GM23338 (cell line): Measurements from ENCODE around the gene GALNT4. TPM values are rescaled to one million over a fixed set of nuclear protein-coding genes. Genes with fewer than 3 reads are reported as not detected.

Experiments used
- ATAC-seq: fragments of 200-7000 bp; cut with Tn5 transposase; 3 replicates; pipeline ENCODE4 v1.9.1; 2020
- DNase-seq: peaks from one replicate; pipeline ENCODE4 v3.0.0-alpha.2; 2015; ENCODE audit warnings: low spot score
- H2AFZ ChIP-seq: fragments of 200-600 bp; sonication (generic); 2 replicates; pipeline ENCODE4 v1.8.0; 2016; ENCODE audit warnings: antibody characterized with exemption, mild to moderate bottlenecking, moderate library complexity
- H3F3A ChIP-seq: fragments of 200-600 bp; sonication (generic); replicated peaks from 2 replicates; pipeline ENCODE4 v1.8.0; 2017; ENCODE audit warnings: antibody characterized with exemption, mixed run types, low read depth
- H3K27ac ChIP-seq: fragments of 200-600 bp; sonication (generic); 2 replicates; pipeline ENCODE4 v1.6.1; 2016; ENCODE audit warnings: low read depth
- H3K27me3 ChIP-seq: fragments of 200-600 bp; sonication (generic); 2 replicates; pipeline ENCODE4 v1.8.0; 2016; ENCODE audit warnings: mild to moderate bottlenecking, mixed run types, moderate library complexity; ENCODE audit not compliant: insufficient read depth
- H3K36me3 ChIP-seq: fragments of 200-600 bp; sonication (generic); 2 replicates; pipeline ENCODE4 v1.8.0; 2016; ENCODE audit warnings: mild to moderate bottlenecking; ENCODE audit not compliant: insufficient read depth
- H3K4me1 ChIP-seq: fragments of 200-600 bp; sonication (generic); 2 replicates; pipeline ENCODE4 v1.8.0; 2016; ENCODE audit warnings: mild to moderate bottlenecking, moderate library complexity; ENCODE audit not compliant: insufficient read depth
- H3K4me2 ChIP-seq: fragments of 200-600 bp; sonication (generic); 2 replicates; pipeline ENCODE4 v1.7.1; 2017; ENCODE audit warnings: mixed run types
- H3K4me3 ChIP-seq: fragments of 200-600 bp; sonication (generic); 2 replicates; pipeline ENCODE4 v1.6.1; 2016; ENCODE audit warnings: mixed run types
- H3K79me2 ChIP-seq: fragments of 200-600 bp; sonication (generic); replicated peaks from 2 replicates; pipeline ENCODE4 v1.8.0; 2017; ENCODE audit warnings: mild to moderate bottlenecking; ENCODE audit not compliant: insufficient read depth
- H3K9me2 ChIP-seq: fragments of 200-600 bp; sonication (generic); 2 replicates; pipeline ENCODE4 v1.8.0; 2017; ENCODE audit not compliant: insufficient read depth
- H4K20me1 ChIP-seq: fragments of 200-600 bp; sonication (generic); replicated peaks from 2 replicates; pipeline ENCODE4 v1.8.0; 2017; ENCODE audit warnings: mild to moderate bottlenecking; ENCODE audit not compliant: insufficient read depth
- H3K27ac Mint-ChIP-seq: 2 replicates; pipeline ENCODE4 v1.8.0; 2020; ENCODE audit warnings: inconsistent platforms, mild to moderate bottlenecking, moderate library complexity, mixed read lengths
- H3K27me3 Mint-ChIP-seq: 3 replicates; pipeline ENCODE4 v1.8.0; 2022; ENCODE audit warnings: low read depth, mild to moderate bottlenecking, moderate library complexity, mixed read lengths, inconsistent platforms; ENCODE audit not compliant: insufficient read depth, poor library complexity
- H3K36me3 Mint-ChIP-seq: 3 replicates; pipeline ENCODE4 v1.8.0; 2021; ENCODE audit warnings: low read depth, mild to moderate bottlenecking, inconsistent platforms, moderate library complexity, mixed read lengths
- H3K4me1 Mint-ChIP-seq: 3 replicates; pipeline ENCODE4 v1.8.0; 2020; ENCODE audit warnings: mild to moderate bottlenecking, inconsistent platforms, mixed read lengths
- H3K4me3 Mint-ChIP-seq: 3 replicates; pipeline ENCODE4 v1.8.0; 2021; ENCODE audit warnings: moderate library complexity, mild to moderate bottlenecking, inconsistent platforms, mixed read lengths
- H3K9me3 Mint-ChIP-seq: 3 replicates; pipeline ENCODE4 v1.8.0; 2020; ENCODE audit warnings: moderate library complexity, mild to moderate bottlenecking, inconsistent platforms, mixed read lengths
- EZH2phosphoT487 ChIP-seq: fragments of 200-600 bp; sonication (generic); IDR thresholded peaks from one replicate; pipeline ENCODE4 v1.8.1; 2018; ENCODE audit warnings: antibody characterized with exemption; ENCODE audit not compliant: unreplicated experiment
- STAT1 ChIP-seq: IDR thresholded peaks from one replicate; pipeline ENCODE4 v1.6.1; 2016; ENCODE audit warnings: antibody characterized with exemption; ENCODE audit not compliant: unreplicated experiment
- ZNF114 ChIP-seq: fragments of 250-450 bp; sonication (Bioruptor Pico); IDR thresholded peaks from 2 replicates; pipeline ENCODE4 v1.5.0; 2020; ENCODE audit warnings: mild to moderate bottlenecking, moderate library complexity
- ZNF331 ChIP-seq: fragments of 250-450 bp; sonication (Bioruptor Pico); IDR thresholded peaks from 2 replicates; pipeline ENCODE4 v1.5.0; 2020; ENCODE audit warnings: low read depth, mild to moderate bottlenecking, moderate library complexity
- polyA plus RNA-seq: library from polyadenylated mRNA; unstranded; fragments of >200 nt; fragmentation: Nextera tagmentation; extraction: Ambion mirVana; gene quantifications from 2 replicates; pipeline ENCODE4 v1.2.1, GENCODE V29; 2016
- total RNA-seq: library from RNA; depleted of rRNA; stranded (reverse); fragments of >200 nt; shearing (Covaris generic); gene quantifications from 2 replicates; pipeline ENCODE4 v1.2.3, GENCODE V29; 2014
- TF ChIP-seq, protein P1 (sequence below): IDR thresholded peaks from 2 replicates; pipeline ENCODE4 v1.6.1; 2016; ENCODE audit warnings: antibody characterized with exemption
- TF ChIP-seq, protein P2 (sequence below): fragments of 250-450 bp; sonication (Bioruptor Pico); IDR thresholded peaks from 2 replicates; pipeline ENCODE4 v1.5.0; 2020; ENCODE audit warnings: mild to moderate bottlenecking, moderate library complexity
- TF ChIP-seq, protein P3 (sequence below): IDR thresholded peaks from one replicate; pipeline ENCODE4 v1.6.1; 2018; ENCODE audit warnings: antibody characterized with exemption; ENCODE audit not compliant: unreplicated experiment

The GALNT4 gene
- total and polyA plus RNA-seq, 2 experiments from 2014 or later: 1.1 to 2.4 TPM

DNA sequence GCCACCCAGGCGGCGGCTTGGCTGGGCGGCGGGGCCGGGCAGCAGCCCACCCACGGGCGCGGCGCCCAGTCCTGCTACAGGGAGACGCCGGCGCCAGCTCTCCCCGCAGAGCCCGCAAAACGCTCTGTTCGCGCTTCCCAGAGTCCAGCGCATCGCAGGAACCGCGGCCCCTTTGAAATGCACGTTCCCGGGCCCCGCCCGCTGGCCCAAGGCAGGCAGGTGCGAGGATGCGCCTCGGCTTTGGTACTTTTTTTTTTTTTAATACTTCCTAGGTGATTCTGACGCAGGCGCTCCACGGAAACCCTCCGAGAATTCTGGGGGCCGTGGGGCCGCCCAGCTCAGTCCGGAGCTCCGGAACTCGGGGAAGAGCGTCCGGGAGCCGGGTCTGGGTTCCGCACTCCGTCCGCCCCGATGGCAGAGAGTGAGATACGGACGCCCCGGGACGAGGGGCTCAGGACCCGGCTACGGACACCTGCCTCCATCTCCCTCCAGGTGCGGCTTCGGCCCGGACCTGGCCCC is 768 bp upstream of the GALNT4 start:
- H3K27me3 Mint-ChIP-seq: peaks cover 2% of the 10 kb centered on the region

More for the DNA sequence above, 768 bp upstream of the GALNT4 start:
- peak overlapping the region; percentile 92 for H3K4me3 Mint-ChIP-seq
- peak overlapping the region; percentile 98 for H3K4me2 ChIP-seq
- H3K79me2 ChIP-seq: peaks cover 27% of the 10 kb centered on the region
- H2AFZ ChIP-seq: peak overlapping the region; percentile 95
- DNase-seq: peak; percentile 79
- H3K9me2 ChIP-seq: no peaks in the 10 kb centered on the region
- no peaks in the 10 kb centered on the region for H3K36me3 ChIP-seq
- H3K4me1 ChIP-seq: peaks cover 11% of the 10 kb centered on the region; the same call in 1 of the 2 replicates
- H3F3A ChIP-seq: no peaks in the 10 kb centered on the region
- H3K27ac ChIP-seq: no peak overlapping the region
- H3K27ac Mint-ChIP-seq: no peak overlapping the region
- no peaks in the 10 kb centered on the region; the same call in 2 of the 3 replicates for H3K9me3 Mint-ChIP-seq
- peak overlapping the region; percentile 96 for H3K4me3 ChIP-seq
- TF ChIP-seq, protein P1, sequence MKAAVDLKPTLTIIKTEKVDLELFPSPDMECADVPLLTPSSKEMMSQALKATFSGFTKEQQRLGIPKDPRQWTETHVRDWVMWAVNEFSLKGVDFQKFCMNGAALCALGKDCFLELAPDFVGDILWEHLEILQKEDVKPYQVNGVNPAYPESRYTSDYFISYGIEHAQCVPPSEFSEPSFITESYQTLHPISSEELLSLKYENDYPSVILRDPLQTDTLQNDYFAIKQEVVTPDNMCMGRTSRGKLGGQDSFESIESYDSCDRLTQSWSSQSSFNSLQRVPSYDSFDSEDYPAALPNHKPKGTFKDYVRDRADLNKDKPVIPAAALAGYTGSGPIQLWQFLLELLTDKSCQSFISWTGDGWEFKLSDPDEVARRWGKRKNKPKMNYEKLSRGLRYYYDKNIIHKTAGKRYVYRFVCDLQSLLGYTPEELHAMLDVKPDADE: no peak
- no peak for TF ChIP-seq ZNF114 (CRISPR knock-in tag)
- TF ChIP-seq EZH2phosphoT487: no peak
- TF ChIP-seq, protein P2, sequence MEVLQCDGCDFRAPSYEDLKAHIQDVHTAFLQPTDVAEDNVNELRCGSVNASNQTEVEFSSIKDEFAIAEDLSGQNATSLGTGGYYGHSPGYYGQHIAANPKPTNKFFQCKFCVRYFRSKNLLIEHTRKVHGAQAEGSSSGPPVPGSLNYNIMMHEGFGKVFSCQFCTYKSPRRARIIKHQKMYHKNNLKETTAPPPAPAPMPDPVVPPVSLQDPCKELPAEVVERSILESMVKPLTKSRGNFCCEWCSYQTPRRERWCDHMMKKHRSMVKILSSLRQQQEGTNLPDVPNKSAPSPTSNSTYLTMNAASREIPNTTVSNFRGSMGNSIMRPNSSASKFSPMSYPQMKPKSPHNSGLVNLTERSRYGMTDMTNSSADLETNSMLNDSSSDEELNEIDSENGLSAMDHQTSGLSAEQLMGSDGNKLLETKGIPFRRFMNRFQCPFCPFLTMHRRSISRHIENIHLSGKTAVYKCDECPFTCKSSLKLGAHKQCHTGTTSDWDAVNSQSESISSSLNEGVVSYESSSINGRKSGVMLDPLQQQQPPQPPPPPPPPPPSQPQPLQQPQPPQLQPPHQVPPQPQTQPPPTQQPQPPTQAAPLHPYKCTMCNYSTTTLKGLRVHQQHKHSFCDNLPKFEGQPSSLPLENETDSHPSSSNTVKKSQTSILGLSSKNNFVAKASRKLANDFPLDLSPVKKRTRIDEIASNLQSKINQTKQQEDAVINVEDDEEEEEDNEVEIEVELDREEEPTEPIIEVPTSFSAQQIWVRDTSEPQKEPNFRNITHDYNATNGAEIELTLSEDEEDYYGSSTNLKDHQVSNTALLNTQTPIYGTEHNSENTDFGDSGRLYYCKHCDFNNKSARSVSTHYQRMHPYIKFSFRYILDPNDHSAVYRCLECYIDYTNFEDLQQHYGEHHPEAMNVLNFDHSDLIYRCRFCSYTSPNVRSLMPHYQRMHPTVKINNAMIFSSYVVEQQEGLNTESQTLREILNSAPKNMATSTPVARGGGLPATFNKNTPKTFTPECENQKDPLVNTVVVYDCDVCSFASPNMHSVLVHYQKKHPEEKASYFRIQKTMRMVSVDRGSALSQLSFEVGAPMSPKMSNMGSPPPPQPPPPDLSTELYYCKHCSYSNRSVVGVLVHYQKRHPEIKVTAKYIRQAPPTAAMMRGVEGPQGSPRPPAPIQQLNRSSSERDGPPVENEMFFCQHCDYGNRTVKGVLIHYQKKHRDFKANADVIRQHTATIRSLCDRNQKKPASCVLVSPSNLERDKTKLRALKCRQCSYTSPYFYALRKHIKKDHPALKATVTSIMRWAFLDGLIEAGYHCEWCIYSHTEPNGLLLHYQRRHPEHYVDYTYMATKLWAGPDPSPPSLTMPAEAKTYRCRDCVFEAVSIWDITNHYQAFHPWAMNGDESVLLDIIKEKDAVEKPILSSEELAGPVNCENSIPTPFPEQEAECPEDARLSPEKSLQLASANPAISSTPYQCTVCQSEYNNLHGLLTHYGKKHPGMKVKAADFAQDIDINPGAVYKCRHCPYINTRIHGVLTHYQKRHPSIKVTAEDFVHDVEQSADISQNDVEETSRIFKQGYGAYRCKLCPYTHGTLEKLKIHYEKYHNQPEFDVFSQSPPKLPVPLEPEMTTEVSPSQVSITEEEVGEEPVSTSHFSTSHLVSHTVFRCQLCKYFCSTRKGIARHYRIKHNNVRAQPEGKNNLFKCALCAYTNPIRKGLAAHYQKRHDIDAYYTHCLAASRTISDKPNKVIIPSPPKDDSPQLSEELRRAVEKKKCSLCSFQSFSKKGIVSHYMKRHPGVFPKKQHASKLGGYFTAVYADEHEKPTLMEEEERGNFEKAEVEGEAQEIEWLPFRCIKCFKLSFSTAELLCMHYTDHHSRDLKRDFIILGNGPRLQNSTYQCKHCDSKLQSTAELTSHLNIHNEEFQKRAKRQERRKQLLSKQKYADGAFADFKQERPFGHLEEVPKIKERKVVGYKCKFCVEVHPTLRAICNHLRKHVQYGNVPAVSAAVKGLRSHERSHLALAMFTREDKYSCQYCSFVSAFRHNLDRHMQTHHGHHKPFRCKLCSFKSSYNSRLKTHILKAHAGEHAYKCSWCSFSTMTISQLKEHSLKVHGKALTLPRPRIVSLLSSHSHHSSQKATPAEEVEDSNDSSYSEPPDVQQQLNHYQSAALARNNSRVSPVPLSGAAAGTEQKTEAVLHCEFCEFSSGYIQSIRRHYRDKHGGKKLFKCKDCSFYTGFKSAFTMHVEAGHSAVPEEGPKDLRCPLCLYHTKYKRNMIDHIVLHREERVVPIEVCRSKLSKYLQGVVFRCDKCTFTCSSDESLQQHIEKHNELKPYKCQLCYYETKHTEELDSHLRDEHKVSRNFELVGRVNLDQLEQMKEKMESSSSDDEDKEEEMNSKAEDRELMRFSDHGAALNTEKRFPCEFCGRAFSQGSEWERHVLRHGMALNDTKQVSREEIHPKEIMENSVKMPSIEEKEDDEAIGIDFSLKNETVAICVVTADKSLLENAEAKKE (CRISPR knock-in tag): no peak
- TF ChIP-seq, protein P3, sequence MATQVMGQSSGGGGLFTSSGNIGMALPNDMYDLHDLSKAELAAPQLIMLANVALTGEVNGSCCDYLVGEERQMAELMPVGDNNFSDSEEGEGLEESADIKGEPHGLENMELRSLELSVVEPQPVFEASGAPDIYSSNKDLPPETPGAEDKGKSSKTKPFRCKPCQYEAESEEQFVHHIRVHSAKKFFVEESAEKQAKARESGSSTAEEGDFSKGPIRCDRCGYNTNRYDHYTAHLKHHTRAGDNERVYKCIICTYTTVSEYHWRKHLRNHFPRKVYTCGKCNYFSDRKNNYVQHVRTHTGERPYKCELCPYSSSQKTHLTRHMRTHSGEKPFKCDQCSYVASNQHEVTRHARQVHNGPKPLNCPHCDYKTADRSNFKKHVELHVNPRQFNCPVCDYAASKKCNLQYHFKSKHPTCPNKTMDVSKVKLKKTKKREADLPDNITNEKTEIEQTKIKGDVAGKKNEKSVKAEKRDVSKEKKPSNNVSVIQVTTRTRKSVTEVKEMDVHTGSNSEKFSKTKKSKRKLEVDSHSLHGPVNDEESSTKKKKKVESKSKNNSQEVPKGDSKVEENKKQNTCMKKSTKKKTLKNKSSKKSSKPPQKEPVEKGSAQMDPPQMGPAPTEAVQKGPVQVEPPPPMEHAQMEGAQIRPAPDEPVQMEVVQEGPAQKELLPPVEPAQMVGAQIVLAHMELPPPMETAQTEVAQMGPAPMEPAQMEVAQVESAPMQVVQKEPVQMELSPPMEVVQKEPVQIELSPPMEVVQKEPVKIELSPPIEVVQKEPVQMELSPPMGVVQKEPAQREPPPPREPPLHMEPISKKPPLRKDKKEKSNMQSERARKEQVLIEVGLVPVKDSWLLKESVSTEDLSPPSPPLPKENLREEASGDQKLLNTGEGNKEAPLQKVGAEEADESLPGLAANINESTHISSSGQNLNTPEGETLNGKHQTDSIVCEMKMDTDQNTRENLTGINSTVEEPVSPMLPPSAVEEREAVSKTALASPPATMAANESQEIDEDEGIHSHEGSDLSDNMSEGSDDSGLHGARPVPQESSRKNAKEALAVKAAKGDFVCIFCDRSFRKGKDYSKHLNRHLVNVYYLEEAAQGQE: no peak
- no peak for TF ChIP-seq STAT1
- no peak for TF ChIP-seq ZNF331 (CRISPR knock-in tag)
- H3K36me3 Mint-ChIP-seq: peaks cover 16% of the 10 kb centered on the region
- peak; percentile 64 for ATAC-seq
- H4K20me1 ChIP-seq: no peaks in the 10 kb centered on the region
- no peaks in the 10 kb centered on the region for H3K27me3 ChIP-seq
- H3K4me1 Mint-ChIP-seq: peaks cover 12% of the 10 kb centered on the region
